ENCODE results near the gene DCTN3. TPM values are rescaled to one million over a fixed set of nuclear protein-coding genes. Genes with fewer than 3 reads are reported as not detected.
A peak's percentile ranks its signal among the peaks of the same experiment; 100 is the strongest.

DCTN3 gene
- total and polyA plus RNA-seq, 10 of the 15 experiments (the other 5 are each of a cell fraction or from before 2014, with no cell fraction given) = 19.0 to 120 (median 71.8) TPM

GRCh38 chr9:34591917-34592866, 28.1 kb downstream of the DCTN3 start:
- RAD21 ChIA-PET (ENCODE audit: unreplicated experiment) = interaction anchor here (0.5 to 1.4 kb wide), 3 partner anchors 102 to 189 kb away, joined by 3 to 7 read pairs (median 3); no protein-coding TSS in a partner anchor
- ATAC-seq (peak; percentile 20), FAIRE-seq (no peak), DNase-seq (ENCODE audit: low read depth, low spot score) (no peak)
- no peaks in the 10 kb centered on the region for H3K36me3 ChIP-seq (ENCODE audit: control insufficient read depth in 2 of 2, insufficient read depth in 2 of 2, low read length in 1 of 2)
- no TSS peak for BruUV-seq (replicated peaks)
- intact Hi-C loops (cut with micrococcal nuclease; ENCODE audit: unreplicated experiment) (loop anchor here (1.0 to 2.0 kb wide), 3 partner anchors 44 to 187 kb away; no protein-coding TSS in a partner anchor), in situ Hi-C loops (cut with MboI) (loop anchor here (5.0 kb wide), 1 partner anchor 50 kb away; no protein-coding TSS in a partner anchor)
- H3K4me1 ChIP-seq (ENCODE audit: control insufficient read depth, insufficient read depth, low read length) = peaks cover 2% of the 10 kb centered on the region; the same call in 1 of the 2 replicates
- H3K4me2 ChIP-seq (ENCODE audit: control insufficient read depth, insufficient read depth) = no peak overlapping the region
- H3K27ac ChIP-seq (ENCODE audit: control insufficient read depth, insufficient read depth) = no peak overlapping the region
- TF ChIP-seq E4F1 (IDR thresholded peaks at IDR 0.05; ENCODE audit: borderline replicate concordance, partially characterized antibody) = no peak
- TF ChIP-seq TCF12 (IDR thresholded peaks at IDR 0.05; ENCODE audit: low read depth, low read length) = no peak
- TF ChIP-seq ASH2L (IDR thresholded peaks at IDR 0.05; ENCODE audit: borderline replicate concordance, low read depth) = no peak
- TF ChIP-seq NRF1 (conservative IDR thresholded peaks at IDR 0.05; ENCODE audit: low read depth, low read length) = no peak
- TF ChIP-seq SIN3A (IDR thresholded peaks at IDR 0.05; ENCODE audit: low read depth, low read length) = no peak
- TF ChIP-seq USF1 (IDR thresholded peaks at IDR 0.05; ENCODE audit: borderline replicate concordance, extremely low read length, insufficient read depth, low read depth, low read length) = no peak
- no peak for TF ChIP-seq E2F8 (IDR thresholded peaks at IDR 0.05; ENCODE audit: low read depth, partially characterized antibody)
- SMC1A ChIA-PET (ENCODE audit: uncharacterized antibody, unreplicated experiment) = interaction anchor here (1.0 to 1.3 kb wide), 5 partner anchors 15 to 262 kb away, joined by 3 to 4 read pairs (median 3); no protein-coding TSS in a partner anchor
- CTCF ChIA-PET = interaction anchor here (0.6 to 3.1 kb wide), 17 partner anchors 9 to 203 kb away, joined by 3 to 32 read pairs (median 3); partner anchors contain the start of gene RPP25L
- H3K9me3 ChIP-seq (replicated peaks; ENCODE audit: control insufficient read depth, insufficient read depth, low read length) = no peaks in the 10 kb centered on the region
- H3K9ac ChIP-seq (ENCODE audit: control insufficient read depth, insufficient read depth, low read length) = no peak overlapping the region
- POLR2A ChIA-PET = interaction anchor here (1.2 kb wide), 1 partner anchor 44 kb away, joined by 3 read pairs; no protein-coding TSS in a partner anchor
- no peak overlapping the region for H3K4me3 ChIP-seq
- no peaks in the 10 kb centered on the region for H3K79me2 ChIP-seq (ENCODE audit: control insufficient read depth, insufficient read depth, low read length)
- H4K20me1 ChIP-seq (ENCODE audit: control insufficient read depth, insufficient read depth) = peaks cover 14% of the 10 kb centered on the region
- WGBS (ENCODE audit: insufficient coverage, insufficient replicate concordance, low lambda C conversion rate, missing lambda C conversion rate) = 14% methylated on average over 16 of the region's 16 CpGs
- H2AFZ ChIP-seq (ENCODE audit: control insufficient read depth, low read depth, low read length) = no peak overlapping the region
- peaks cover 28 to 41% of the 10 kb centered on the region in 2 experiments for H3K27me3 ChIP-seq (replicated peaks in 1 of 2; ENCODE audit: control insufficient read depth in 2 of 2, insufficient read depth in 2 of 2, low read length in 1 of 2)

All from GM12878 (cell line).